PFSK-1 (cell line): ENCODE data around the gene TRIM8.

ENCODE experiments used
- POLR2AphosphoS5 ChIP-seq: IDR thresholded peaks from 2 replicates; pipeline ENCODE4 v1.6.1; 2012; ENCODE audit warnings: low read depth, mild to moderate bottlenecking, control low read depth, low read length, moderate library complexity
- REST ChIP-seq, 2 experiments: IDR thresholded peaks; 2 replicates each; pipeline versions ENCODE4 v1.6.1 to v1.8.0; 2011 to 2012; ENCODE audit warnings: low read depth in 2 of 2, low read length in 2 of 2, control low read depth in 1 of 2, inconsistent platforms in 1 of 2, mild to moderate bottlenecking in 1 of 2, moderate library complexity in 1 of 2; ENCODE audit not compliant: insufficient read depth in 1 of 2
- SIN3A ChIP-seq: IDR thresholded peaks from 2 replicates; pipeline ENCODE4 v1.6.1; 2012; ENCODE audit warnings: mild to moderate bottlenecking, low read length, moderate library complexity, borderline replicate concordance; ENCODE audit not compliant: insufficient read depth

GRCh38 chr10:102620138-102620590, 24.1 kb upstream of the TRIM8 start:
- no peak for TF ChIP-seq REST (IDR thresholded peaks at IDR 0.05; ENCODE audit: insufficient read depth in 1 of 2, low read depth in 2 of 2, low read length in 2 of 2)
- no peak for TF ChIP-seq POLR2AphosphoS5
- TF ChIP-seq SIN3A, result no peak
